GM18508 (cell line): Measurements from ENCODE around the gene THAP3.
"Not testable (repeated sequence)": the region's sequence is repeated elsewhere in the genome, so short reads cannot be mapped to it uniquely, and the experiment has no call there.

Source experiments
- ATAC-seq: cut with Tn5 transposase; IDR thresholded peaks from one replicate; pipeline ENCODE4 v1.9.1; 2021; ENCODE audit warnings: moderate number of reproducible peaks; ENCODE audit not compliant: insufficient read depth, unreplicated experiment

The THAP3 gene

GRCh38 chr1:6632588-6633514, 8.2 kb downstream of the THAP3 start:
- ATAC-seq, result no peak

- no peak for ATAC-seq
Observed at GRCh38 chr1:6634371-6635052, 9.8 kb downstream of the THAP3 start.

- no peak for ATAC-seq
Observed at GRCh38 chr1:6635161-6635909, 10.7 kb downstream of the THAP3 start.

- no peak for ATAC-seq
Observed at GRCh38 chr1:6635910-6636760, 11.5 kb downstream of the THAP3 start.

- ATAC-seq, result not testable (repeated sequence)
Observed at GRCh38 chr1:6636778-6637177, 12.1 kb downstream of the THAP3 start.

DNA sequence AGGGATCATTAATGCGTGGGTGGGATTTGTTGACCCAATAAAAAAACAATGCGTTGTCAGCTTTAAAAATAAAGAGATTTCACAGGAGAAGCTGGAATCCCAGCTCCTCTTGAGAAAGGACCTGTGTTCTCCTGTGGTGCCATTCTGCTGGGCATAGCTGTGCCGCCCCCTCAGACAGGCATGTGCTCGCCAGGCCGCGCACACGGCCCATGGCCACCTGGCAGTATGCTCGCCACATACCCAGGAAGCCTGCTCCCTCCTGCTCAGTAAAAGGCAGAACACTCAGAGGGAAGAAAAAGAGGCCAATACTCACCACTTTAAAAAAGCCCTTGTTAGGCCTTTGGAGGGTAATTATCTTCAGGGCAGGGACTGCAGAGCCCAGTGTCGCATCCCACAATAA, 13.1 kb downstream of the THAP3 start:
- no peak for ATAC-seq

DNA sequence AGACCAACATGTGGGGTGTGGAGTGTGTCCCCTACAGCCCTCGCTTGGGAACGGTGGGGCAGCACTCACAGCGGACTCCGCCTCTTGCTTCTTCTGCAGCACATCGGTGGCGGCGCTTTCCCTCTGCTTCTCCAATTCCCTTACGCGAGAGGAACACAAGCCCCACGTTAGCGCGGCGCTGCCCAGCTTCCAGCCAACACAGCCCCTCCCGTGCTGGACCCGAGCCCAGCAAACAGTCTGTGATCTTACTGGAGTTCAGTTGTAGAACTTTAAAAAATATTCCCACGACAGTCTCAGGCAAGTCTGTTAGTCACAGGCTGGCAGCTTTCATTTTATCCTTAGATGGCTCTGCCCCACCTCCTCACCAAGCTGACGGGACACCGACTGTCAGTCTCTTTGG, 13.6 kb downstream of the THAP3 start:
- no peak for ATAC-seq

GRCh38 chr1:6640867-6641266, 16.2 kb downstream of the THAP3 start:
- not testable (repeated sequence) for ATAC-seq

- no peak for ATAC-seq
Observed at GRCh38 chr1:6645018-6645417, 20.4 kb downstream of the THAP3 start.

- no peak for ATAC-seq
Observed at GRCh38 chr1:6646499-6647148, 22.0 kb downstream of the THAP3 start.

- ATAC-seq, result no peak
Observed at GRCh38 chr1:6648556-6648955, 23.9 kb downstream of the THAP3 start.

- no peak for ATAC-seq
Observed at GRCh38 chr1:6651909-6652308, 27.2 kb downstream of the THAP3 start.

- no peak for ATAC-seq
Observed at GRCh38 chr1:6652986-6653385, 28.3 kb downstream of the THAP3 start.

- ATAC-seq, result no peak
Observed at GRCh38 chr1:6653436-6654290, 29.0 kb downstream of the THAP3 start.

GRCh38 chr1:6657138-6657537, 32.5 kb downstream of the THAP3 start:
- ATAC-seq, result no peak

- ATAC-seq, result no peak
Observed at GRCh38 chr1:6658359-6659060, 33.8 kb downstream of the THAP3 start.

DNA sequence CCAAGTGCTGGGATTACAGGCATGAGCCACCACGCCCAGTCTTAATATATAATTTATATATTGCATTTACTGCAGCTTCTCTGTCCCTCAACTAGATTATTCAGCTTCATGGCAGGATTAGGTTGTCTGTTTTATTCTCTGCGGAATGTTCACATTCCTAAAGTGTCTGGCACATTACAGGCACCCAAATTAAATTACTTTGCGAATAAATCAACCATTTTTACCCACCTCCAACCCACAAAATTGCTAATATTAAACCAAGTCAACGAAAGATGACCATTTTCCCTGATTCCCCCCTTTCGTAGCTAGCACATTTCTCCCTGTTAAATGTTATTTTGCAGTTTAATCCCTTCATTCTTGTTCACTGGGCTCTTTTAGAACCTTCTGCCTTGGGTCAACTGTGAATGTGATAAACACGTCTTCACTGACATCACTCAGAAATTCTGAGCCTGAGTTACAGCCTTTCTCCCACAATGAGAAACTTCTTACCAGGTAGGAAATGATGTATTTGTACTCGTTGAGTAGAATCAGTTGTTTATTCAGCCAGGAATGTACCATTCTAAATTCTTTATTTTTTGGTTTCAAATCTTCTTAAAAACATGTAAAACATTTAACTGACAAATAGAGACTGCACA, 35.9 kb downstream of the THAP3 start:
- no peak for ATAC-seq

DNA sequence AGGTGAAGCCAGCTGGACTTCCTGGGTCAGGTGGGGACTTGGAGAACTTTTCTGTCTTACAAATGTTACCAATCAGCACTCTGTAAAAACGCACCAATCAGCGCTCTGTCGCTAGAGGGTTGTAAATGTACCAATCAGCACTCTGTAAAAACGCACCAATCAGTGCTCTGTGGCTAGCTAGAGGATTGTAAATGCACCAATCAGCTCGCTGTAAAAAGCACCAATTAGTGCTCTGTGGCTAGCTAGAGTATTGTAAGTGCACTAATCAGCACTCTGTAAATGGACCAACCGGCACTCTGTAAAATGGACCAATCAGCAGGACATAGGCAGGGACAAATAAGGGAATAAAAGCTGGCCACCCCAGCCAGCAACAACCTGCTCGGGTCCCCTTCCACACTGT, 37.8 kb downstream of the THAP3 start:
- ATAC-seq, result not testable (repeated sequence)
